K562 (cell line): ENCODE data around the gene GOLGA8B. TPM values are rescaled to one million over a fixed set of nuclear protein-coding genes. Genes with fewer than 3 reads are reported as not detected.

ENCODE experiments used
- ASH1L ChIP-seq: fragments of 450-650 bp; IDR thresholded peaks from 2 replicates; pipeline ENCODE4 v1.6.1; 2018; ENCODE audit warnings: borderline replicate concordance, mild to moderate bottlenecking, low read depth; ENCODE audit not compliant: partially characterized antibody
- CBX3 ChIP-seq, 2 experiments: IDR thresholded peaks; 1 replicate in 1 of 2; 2 replicates in 1 of 2; pipeline ENCODE4 v1.6.1; 2012; ENCODE audit warnings: inconsistent platforms in 2 of 2, low read length in 2 of 2, borderline replicate concordance in 1 of 2, control low read depth in 1 of 2
- COPS2 ChIP-seq: fragments of 450-650 bp; conservative IDR thresholded peaks from 2 replicates; pipeline ENCODE4 v1.6.1; 2016; ENCODE audit warnings: mild to moderate bottlenecking, moderate library complexity
- ETV1 ChIP-seq: fragments of 450-650 bp; conservative IDR thresholded peaks from 2 replicates; pipeline ENCODE4 v1.6.1; 2016; ENCODE audit warnings: missing genetic modification characterization, control low read depth, low read depth, missing compliant biosample characterization
- MCM3 ChIP-seq: fragments of 450-650 bp; IDR thresholded peaks from 2 replicates; pipeline ENCODE4 v1.6.1; 2016
- PHF8 ChIP-seq: fragments of 200-600 bp; sonication (generic); IDR thresholded peaks from 2 replicates; pipeline ENCODE4 v1.6.1; 2012; ENCODE audit warnings: mixed run types, mild to moderate bottlenecking, inconsistent platforms, low read length, moderate library complexity, borderline replicate concordance
- SLC30A9 ChIP-seq: fragments of 250-450 bp; sonication (Bioruptor Pico); IDR thresholded peaks from 2 replicates; pipeline ENCODE4 v1.8.0; 2022; ENCODE audit warnings: mild to moderate bottlenecking, moderate library complexity
- SMARCC2 ChIP-seq: fragments of 450-650 bp; IDR thresholded peaks from 2 replicates; pipeline ENCODE4 v1.6.1; 2017; ENCODE audit warnings: antibody characterized with exemption, moderate library complexity, mild to moderate bottlenecking, low read depth
- SRSF7 ChIP-seq: fragments of 200-400 bp; formaldehyde crosslinking; optimal IDR thresholded peaks from 2 replicates; pipeline ENCODE3; 2017; ENCODE audit warnings: mild to moderate bottlenecking, low read depth, low read length
- polyA plus RNA-seq, 8 experiments: library from polyadenylated mRNA; depleted of rRNA in 4 of 8; stranded (reverse) in 5 of 8; unstranded in 3 of 8; fragments of >200 nt; fragmentation: Nextera tagmentation in 2 of 8; fragmentation: Illumina TruSeq in 1 of 8; extraction: Ambion mirVana in 2 of 8; extraction: Trizol in 1 of 8; gene quantifications; 2 replicates each; pipeline versions ENCODE4 v1.2.1 to v1.2.3, GENCODE V29; 2011 to 2014; ENCODE audit warnings: inconsistent platforms in 1 of 8, missing spikeins in 1 of 8
- total RNA-seq, 7 experiments: library from RNA; depleted of rRNA in 6 of 7; stranded (reverse); fragments of >200 nt in 6 of 7; fragmentation: Illumina TruSeq in 2 of 7; extraction: Trizol in 2 of 7; gene quantifications; 2 replicates each; pipeline versions ENCODE4 v1.2.1 to v1.2.3, GENCODE V29; 2011 to 2021; ENCODE audit warnings: low replicate concordance in 1 of 7
- TF ChIP-seq, protein P1 (sequence below): fragments of 250-450 bp; sonication (Bioruptor Pico); IDR thresholded peaks from 2 replicates; pipeline ENCODE4 v1.5.0; 2022; ENCODE audit warnings: mild to moderate bottlenecking
- TF ChIP-seq, protein P2 (sequence below): sonication (generic); formaldehyde crosslinking; IDR thresholded peaks from 2 replicates; pipeline ENCODE4 v1.8.1; 2022; ENCODE audit warnings: missing genetic modification reagents
- TF ChIP-seq, protein P3 (sequence below), 2 experiments: fragments of 450-650 bp; IDR thresholded peaks; 2 replicates each; pipeline ENCODE4 v1.6.1; 2016
- TF ChIP-seq, protein P4 (sequence below): fragments of 250-450 bp; sonication (Bioruptor Pico); IDR thresholded peaks from 2 replicates; pipeline ENCODE4 v1.5.1; 2021; ENCODE audit warnings: mild to moderate bottlenecking
- TF ChIP-seq, protein P5 (sequence below): sonication (generic); formaldehyde crosslinking; IDR thresholded peaks from 2 replicates; pipeline ENCODE4 v1.8.0; 2022; ENCODE audit warnings: mild to moderate bottlenecking, missing genetic modification reagents
- TF ChIP-seq, protein P6 (sequence below): sonication (generic); formaldehyde crosslinking; IDR thresholded peaks from 2 replicates; pipeline ENCODE4 v1.8.1; 2023; ENCODE audit warnings: mild to moderate bottlenecking, missing genetic modification reagents

The GOLGA8B gene
- total and polyA plus RNA-seq, 9 of the 15 experiments (the other 6 are each of a cell fraction or from before 2014, with no cell fraction given) = 7.9 to 236 (median 54.1) TPM

DNA sequence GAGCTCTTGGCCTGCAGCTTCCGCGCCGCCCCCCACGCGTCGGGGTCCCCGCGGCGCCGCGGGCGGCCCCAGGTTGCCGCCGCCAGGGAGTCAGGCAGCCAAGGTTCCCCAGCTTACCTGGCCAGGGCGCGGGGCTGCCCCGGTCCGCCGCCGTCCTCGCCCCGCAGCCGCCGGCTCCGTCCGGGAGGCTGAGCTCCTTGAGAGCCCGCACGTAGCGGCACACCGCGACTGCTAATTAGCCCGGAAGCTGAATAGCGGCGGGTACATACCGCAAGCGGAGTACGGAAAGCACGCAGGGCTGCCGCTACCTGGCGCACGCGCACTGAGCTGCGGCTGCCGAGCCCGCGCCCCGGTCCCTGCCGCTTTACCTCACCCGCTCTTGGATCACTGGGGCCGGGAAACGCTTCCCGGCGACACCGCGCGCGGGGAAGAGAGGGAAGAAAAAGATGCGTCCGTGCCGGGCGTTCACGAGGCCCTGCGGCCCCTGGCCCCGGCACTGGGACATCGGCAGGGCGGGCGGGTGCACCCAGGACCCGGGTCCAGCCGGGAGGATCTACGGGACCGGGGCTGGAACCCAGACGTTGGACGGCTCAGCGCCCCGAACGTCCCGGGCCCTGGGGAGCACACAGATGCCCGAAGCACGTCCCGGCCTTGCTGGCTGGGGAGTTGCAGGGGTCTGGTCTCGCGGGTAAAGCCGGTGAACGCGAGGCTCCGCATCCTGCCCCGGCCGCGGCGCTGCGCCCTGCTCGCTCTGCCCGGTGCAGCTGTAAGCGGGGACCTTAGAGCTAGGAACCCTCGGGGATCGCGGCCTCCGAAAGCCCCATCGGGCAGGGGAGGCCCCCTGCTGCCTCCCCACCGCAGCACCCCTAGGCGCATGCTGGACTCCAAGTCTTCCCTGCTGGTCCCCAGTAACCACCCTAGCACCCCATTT lies at the start of gene GOLGA8B (continued):
- TF ChIP-seq, protein P1, sequence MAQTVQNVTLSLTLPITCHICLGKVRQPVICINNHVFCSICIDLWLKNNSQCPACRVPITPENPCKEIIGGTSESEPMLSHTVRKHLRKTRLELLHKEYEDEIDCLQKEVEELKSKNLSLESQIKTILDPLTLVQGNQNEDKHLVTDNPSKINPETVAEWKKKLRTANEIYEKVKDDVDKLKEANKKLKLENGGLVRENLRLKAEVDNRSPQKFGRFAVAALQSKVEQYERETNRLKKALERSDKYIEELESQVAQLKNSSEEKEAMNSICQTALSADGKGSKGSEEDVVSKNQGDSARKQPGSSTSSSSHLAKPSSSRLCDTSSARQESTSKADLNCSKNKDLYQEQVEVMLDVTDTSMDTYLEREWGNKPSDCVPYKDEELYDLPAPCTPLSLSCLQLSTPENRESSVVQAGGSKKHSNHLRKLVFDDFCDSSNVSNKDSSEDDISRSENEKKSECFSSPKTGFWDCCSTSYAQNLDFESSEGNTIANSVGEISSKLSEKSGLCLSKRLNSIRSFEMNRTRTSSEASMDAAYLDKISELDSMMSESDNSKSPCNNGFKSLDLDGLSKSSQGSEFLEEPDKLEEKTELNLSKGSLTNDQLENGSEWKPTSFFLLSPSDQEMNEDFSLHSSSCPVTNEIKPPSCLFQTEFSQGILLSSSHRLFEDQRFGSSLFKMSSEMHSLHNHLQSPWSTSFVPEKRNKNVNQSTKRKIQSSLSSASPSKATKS (CRISPR knock-in tag) = no peak
- TF ChIP-seq SLC30A9 (CRISPR knock-in tag) (no peak), MCM3 (no peak), ASH1L (no peak), PHF8 (peak; percentile 54; the same call in 1 of the 2 replicates), ETV1 (tag) (no peak; the same call in 1 of the 2 replicates), SMARCC2 (no peak), SRSF7 (no peak), COPS2 (no peak), CBX3 (IDR thresholded peaks at IDR 0.05; ENCODE audit: borderline replicate concordance in 1 of 2, low read length in 2 of 2) (no peak)
- TF ChIP-seq, protein P2, sequence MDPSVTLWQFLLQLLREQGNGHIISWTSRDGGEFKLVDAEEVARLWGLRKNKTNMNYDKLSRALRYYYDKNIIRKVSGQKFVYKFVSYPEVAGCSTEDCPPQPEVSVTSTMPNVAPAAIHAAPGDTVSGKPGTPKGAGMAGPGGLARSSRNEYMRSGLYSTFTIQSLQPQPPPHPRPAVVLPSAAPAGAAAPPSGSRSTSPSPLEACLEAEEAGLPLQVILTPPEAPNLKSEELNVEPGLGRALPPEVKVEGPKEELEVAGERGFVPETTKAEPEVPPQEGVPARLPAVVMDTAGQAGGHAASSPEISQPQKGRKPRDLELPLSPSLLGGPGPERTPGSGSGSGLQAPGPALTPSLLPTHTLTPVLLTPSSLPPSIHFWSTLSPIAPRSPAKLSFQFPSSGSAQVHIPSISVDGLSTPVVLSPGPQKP (CRISPR knock-in tag) = no peak
- TF ChIP-seq, protein P3, sequence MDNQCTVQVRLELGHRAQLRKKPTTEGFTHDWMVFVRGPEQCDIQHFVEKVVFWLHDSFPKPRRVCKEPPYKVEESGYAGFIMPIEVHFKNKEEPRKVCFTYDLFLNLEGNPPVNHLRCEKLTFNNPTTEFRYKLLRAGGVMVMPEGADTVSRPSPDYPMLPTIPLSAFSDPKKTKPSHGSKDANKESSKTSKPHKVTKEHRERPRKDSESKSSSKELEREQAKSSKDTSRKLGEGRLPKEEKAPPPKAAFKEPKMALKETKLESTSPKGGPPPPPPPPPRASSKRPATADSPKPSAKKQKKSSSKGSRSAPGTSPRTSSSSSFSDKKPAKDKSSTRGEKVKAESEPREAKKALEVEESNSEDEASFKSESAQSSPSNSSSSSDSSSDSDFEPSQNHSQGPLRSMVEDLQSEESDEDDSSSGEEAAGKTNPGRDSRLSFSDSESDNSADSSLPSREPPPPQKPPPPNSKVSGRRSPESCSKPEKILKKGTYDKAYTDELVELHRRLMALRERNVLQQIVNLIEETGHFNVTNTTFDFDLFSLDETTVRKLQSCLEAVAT (IDR thresholded peaks at IDR 0.05) = no peak
- TF ChIP-seq, protein P4, sequence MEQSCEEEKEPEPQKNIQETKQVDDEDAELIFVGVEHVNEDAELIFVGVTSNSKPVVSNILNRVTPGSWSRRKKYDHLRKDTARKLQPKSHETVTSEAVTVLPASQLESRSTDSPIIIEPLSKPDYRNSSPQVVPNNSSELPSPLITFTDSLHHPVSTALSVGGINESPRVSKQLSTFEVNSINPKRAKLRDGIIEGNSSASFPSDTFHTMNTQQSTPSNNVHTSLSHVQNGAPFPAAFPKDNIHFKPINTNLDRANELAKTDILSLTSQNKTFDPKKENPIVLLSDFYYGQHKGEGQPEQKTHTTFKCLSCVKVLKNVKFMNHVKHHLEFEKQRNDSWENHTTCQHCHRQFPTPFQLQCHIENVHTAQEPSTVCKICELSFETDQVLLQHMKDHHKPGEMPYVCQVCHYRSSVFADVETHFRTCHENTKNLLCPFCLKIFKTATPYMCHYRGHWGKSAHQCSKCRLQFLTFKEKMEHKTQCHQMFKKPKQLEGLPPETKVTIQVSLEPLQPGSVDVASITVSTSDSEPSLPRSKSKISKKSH (CRISPR knock-in tag) = no peak
- TF ChIP-seq, protein P5, sequence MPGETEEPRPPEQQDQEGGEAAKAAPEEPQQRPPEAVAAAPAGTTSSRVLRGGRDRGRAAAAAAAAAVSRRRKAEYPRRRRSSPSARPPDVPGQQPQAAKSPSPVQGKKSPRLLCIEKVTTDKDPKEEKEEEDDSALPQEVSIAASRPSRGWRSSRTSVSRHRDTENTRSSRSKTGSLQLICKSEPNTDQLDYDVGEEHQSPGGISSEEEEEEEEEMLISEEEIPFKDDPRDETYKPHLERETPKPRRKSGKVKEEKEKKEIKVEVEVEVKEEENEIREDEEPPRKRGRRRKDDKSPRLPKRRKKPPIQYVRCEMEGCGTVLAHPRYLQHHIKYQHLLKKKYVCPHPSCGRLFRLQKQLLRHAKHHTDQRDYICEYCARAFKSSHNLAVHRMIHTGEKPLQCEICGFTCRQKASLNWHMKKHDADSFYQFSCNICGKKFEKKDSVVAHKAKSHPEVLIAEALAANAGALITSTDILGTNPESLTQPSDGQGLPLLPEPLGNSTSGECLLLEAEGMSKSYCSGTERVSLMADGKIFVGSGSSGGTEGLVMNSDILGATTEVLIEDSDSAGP (CRISPR knock-in tag) = no peak
- TF ChIP-seq, protein P6, sequence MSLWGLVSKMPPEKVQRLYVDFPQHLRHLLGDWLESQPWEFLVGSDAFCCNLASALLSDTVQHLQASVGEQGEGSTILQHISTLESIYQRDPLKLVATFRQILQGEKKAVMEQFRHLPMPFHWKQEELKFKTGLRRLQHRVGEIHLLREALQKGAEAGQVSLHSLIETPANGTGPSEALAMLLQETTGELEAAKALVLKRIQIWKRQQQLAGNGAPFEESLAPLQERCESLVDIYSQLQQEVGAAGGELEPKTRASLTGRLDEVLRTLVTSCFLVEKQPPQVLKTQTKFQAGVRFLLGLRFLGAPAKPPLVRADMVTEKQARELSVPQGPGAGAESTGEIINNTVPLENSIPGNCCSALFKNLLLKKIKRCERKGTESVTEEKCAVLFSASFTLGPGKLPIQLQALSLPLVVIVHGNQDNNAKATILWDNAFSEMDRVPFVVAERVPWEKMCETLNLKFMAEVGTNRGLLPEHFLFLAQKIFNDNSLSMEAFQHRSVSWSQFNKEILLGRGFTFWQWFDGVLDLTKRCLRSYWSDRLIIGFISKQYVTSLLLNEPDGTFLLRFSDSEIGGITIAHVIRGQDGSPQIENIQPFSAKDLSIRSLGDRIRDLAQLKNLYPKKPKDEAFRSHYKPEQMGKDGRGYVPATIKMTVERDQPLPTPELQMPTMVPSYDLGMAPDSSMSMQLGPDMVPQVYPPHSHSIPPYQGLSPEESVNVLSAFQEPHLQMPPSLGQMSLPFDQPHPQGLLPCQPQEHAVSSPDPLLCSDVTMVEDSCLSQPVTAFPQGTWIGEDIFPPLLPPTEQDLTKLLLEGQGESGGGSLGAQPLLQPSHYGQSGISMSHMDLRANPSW (CRISPR knock-in tag) = 0 out of 2 replicates have a peak, but pooled peaks have one; percentile 80
